ENCODE results near the gene KANK4. TPM values are rescaled to one million over a fixed set of nuclear protein-coding genes. Genes with fewer than 3 reads are reported as not detected.

Gene KANK4
- total RNA-seq, 3 donors from 2014 or later = 0.48 to 1.6 (median 0.66) TPM

DNA sequence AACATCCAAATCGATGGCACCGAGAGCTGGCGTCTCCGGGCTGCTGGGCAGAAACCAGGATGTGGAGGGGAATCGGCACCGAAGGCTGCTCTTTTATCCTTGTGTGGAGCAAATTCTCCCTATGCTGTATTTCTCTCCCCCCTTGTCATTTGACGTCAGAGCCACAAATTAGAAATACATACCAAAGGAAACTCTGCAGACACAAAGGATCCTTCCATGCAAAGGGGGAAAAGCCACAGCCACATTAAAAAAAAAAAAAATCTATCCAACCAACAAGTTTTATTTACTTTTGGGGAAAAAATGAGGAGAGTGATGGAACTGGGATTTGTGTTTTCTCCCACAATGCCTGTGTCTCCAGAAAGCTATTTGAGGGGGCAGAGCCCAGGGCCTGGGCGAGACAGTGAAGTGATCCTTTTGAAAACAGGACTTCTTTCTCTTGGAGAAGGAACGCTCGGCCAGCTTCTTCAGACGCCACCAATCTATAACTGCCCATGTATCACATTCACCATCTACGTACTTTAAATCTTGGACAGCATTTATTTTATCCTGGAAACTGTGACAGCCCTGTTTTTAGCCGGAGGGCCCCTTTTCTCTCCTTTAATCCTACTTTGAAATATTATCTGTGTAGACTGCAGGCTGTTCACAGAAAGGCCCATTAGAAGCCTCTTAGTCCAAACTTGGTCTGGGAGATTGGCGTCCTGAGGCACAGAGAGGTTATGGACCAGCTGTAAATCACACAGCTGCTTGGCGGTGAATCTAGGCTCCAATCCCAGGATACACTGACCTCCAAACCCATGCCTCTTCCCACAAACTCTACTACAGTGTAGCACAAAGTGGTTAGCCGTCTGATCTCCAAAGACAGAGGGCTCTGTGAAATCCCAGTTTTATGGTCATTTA is 4.5 kb downstream of the KANK4 start:
- no peak for DNase-seq (ENCODE audit: low spot score in 2 of 2)
- intact Hi-C loops (cut with DNase I; ENCODE audit: low total_unique reads) = loop anchor here (10.0 kb wide), 1 partner anchor 1770 kb away; no protein-coding TSS in a partner anchor
- Histone ChIP-seq H3K27me3 (peaks cover 0 to 16% of the 10 kb centered on the region in 2 donors), H3K4me1 (no peaks in the 10 kb centered on the region), H3K36me3 (no peaks in the 10 kb centered on the region), H3K9me3 (no peaks in the 10 kb centered on the region), H3K27ac (no peak overlapping the region), H3K4me3 (no peak overlapping the region)
- TF ChIP-seq POLR2AphosphoS5 (IDR thresholded peaks at IDR 0.05) = no peak
- TF ChIP-seq CTCF (IDR thresholded peaks at IDR 0.05) = no peak
- TF ChIP-seq POLR2A (IDR thresholded peaks at IDR 0.05) = no peak

DNA sequence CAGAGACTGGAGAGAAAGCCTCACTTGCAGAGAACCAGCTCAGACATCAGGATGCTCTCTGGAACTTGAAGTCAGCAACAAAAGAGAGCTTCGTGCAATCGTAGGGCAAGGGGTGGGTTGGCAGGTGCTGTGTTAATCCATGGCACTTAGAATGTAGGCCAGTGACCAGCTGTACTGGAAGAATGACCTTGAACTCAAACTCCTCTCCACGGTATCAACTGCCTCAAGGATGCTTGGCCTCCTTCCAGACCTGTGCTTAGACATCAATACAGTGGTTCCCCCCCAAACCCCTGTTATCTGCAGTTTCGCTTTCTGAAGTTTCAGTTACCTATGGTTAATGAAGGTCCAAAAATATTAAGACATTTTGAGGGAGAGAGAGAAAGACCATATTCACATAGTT is 6.5 kb downstream of the KANK4 start:
- TF ChIP-seq CTCF (IDR thresholded peaks at IDR 0.05) = no peak
- no peak for TF ChIP-seq POLR2AphosphoS5 (IDR thresholded peaks at IDR 0.05)
- Histone ChIP-seq H3K36me3 (no peaks in the 10 kb centered on the region), H3K4me3 (no peak overlapping the region), H3K9me3 (no peaks in the 10 kb centered on the region), H3K27me3 (no peaks in the 10 kb centered on the region), H3K4me1 (no peaks in the 10 kb centered on the region), H3K27ac (no peak overlapping the region)
- intact Hi-C loops (cut with DNase I; ENCODE audit: low total_unique reads) = loop anchor here (10.0 kb wide), 1 partner anchor 1772 kb away; no protein-coding TSS in a partner anchor
- no peak for DNase-seq (ENCODE audit: low spot score in 2 of 2)

GRCh38 chr1:62311473-62311943 is 7.7 kb downstream of the KANK4 start:
- H3K4me1 ChIP-seq = no peaks in the 10 kb centered on the region
- H3K4me3 ChIP-seq = no peak overlapping the region
- no peak for DNase-seq (ENCODE audit: low spot score in 2 of 2)
- H3K27ac ChIP-seq = no peak overlapping the region
- H3K9me3 ChIP-seq = no peaks in the 10 kb centered on the region
- no peaks in the 10 kb centered on the region for H3K36me3 ChIP-seq
- intact Hi-C loops (cut with DNase I; ENCODE audit: low total_unique reads) = loop anchor here (10.0 kb wide), 1 partner anchor 1773 kb away; no protein-coding TSS in a partner anchor
- TF ChIP-seq CTCF (IDR thresholded peaks at IDR 0.05) = no peak
- TF ChIP-seq POLR2A (IDR thresholded peaks at IDR 0.05) = no peak
- no peak for TF ChIP-seq POLR2AphosphoS5 (IDR thresholded peaks at IDR 0.05)
- no peaks in the 10 kb centered on the region for H3K27me3 ChIP-seq

GRCh38 chr1:62309906-62310305 is 9.3 kb downstream of the KANK4 start:
- Histone ChIP-seq H3K27ac (no peak overlapping the region), H3K36me3 (no peaks in the 10 kb centered on the region), H3K4me3 (no peak overlapping the region), H3K9me3 (no peaks in the 10 kb centered on the region), H3K27me3 (no peaks in the 10 kb centered on the region), H3K4me1 (no peaks in the 10 kb centered on the region)
- no peak for TF ChIP-seq POLR2AphosphoS5 (IDR thresholded peaks at IDR 0.05)
- intact Hi-C loops (cut with DNase I; ENCODE audit: low total_unique reads) = loop anchor here (10.0 kb wide), 1 partner anchor 1775 kb away; no protein-coding TSS in a partner anchor
- DNase-seq (ENCODE audit: low spot score in 2 of 2) = no peak

DNA sequence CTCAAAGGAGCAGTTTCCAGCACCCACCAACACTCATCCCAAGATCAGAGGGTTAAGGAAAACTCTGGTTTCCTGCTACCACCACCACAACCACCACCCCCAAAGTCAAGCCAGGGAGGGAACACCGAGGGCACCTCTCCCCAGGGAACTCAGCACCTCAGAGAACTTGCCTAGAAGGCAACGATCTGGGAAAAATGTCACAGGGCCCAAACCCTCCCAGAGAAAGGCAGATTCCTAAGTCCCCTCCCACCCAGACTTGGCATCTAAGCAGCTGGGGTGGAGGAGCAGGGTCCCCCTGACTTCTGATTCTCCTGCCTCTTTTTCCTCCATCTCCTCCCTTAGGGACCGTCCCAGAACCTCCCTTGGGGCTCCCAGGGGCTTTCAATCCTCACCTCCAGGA is 10.6 kb downstream of the KANK4 start:
- Histone ChIP-seq H3K36me3 (no peaks in the 10 kb centered on the region), H3K9me3 (no peaks in the 10 kb centered on the region), H3K27me3 (no peaks in the 10 kb centered on the region), H3K4me1 (no peaks in the 10 kb centered on the region), H3K4me3 (no peak overlapping the region), H3K27ac (no peak overlapping the region)
- no peak for DNase-seq (ENCODE audit: low spot score in 2 of 2)
- TF ChIP-seq POLR2AphosphoS5 (IDR thresholded peaks at IDR 0.05) (no peak), POLR2A (IDR thresholded peaks at IDR 0.05) (no peak), CTCF (IDR thresholded peaks at IDR 0.05) (no peak)
- intact Hi-C loops (cut with DNase I; ENCODE audit: low total_unique reads) = no loop called here
